Measurements from ENCODE around the gene DDX19B. TPM values are rescaled to one million over a fixed set of nuclear protein-coding genes. Genes with fewer than 3 reads are reported as not detected.
"Not testable (repeated sequence)": the region's sequence is repeated elsewhere in the genome, so short reads cannot be mapped to it uniquely, and the experiment has no call there.

The DDX19B gene
- total and polyA plus RNA-seq, 7 donors, result 15.0 to 21.4 (median 16.0) TPM

- no peak for ATAC-seq
- intact Hi-C loops (cut with DNase I), result loop anchor here in 1 of 2 donors (5.0 kb wide), 1 partner anchor 37 kb away; no protein-coding TSS in a partner anchor
Observed at GRCh38 chr16:70304892-70305448, 6.0 kb downstream of the DDX19B start.

GRCh38 chr16:70306880-70307279, 7.9 kb downstream of the DDX19B start:
- peaks cover 0 to 27% of the 10 kb centered on the region in 2 donors for H3K36me3 ChIP-seq (ENCODE audit: insufficient read depth in 1 of 2, low read depth in 1 of 2)
- 92 to 97% (median 93%) methylated on average over 2 of the region's 2 CpGs for WGBS, 3 donors
- no peak for ATAC-seq
- no peak for DNase-seq
- peaks cover 4% of the 10 kb centered on the region for H3K4me1 ChIP-seq
- no peak for TF ChIP-seq CTCF (IDR thresholded peaks at IDR 0.05)
- no peak overlapping the region for H3K27ac ChIP-seq
- no peak overlapping the region for H3K4me3 ChIP-seq
- no peaks in the 10 kb centered on the region for H3K27me3 ChIP-seq (ENCODE audit: insufficient read depth in 3 of 3, low read length in 2 of 3)
- intact Hi-C loops (cut with DNase I), result no loop called here
- peaks cover under 1% of the 10 kb centered on the region for H3K9me3 ChIP-seq

More at GRCh38 chr16:70304892-70305448, 6.0 kb downstream of the DDX19B start:
- Histone ChIP-seq H3K4me3 (no peak overlapping the region), H3K27ac (no peak overlapping the region), H3K4me1 (peaks cover under 1% of the 10 kb centered on the region), H3K27me3 (ENCODE audit: insufficient read depth in 3 of 3, low read length in 2 of 3) (no peaks in the 10 kb centered on the region), H3K36me3 (ENCODE audit: insufficient read depth in 1 of 2, low read depth in 1 of 2) (peaks cover 0 to 32% of the 10 kb centered on the region in 2 donors), H3K9me3 (peaks cover 14% of the 10 kb centered on the region)
- 76 to 81% (median 78%) methylated on average over 3 of the region's 3 CpGs for WGBS, 3 donors
- no peak for TF ChIP-seq CTCF (IDR thresholded peaks at IDR 0.05)
- no peak for DNase-seq

GRCh38 chr16:70307726-70308125, 8.7 kb downstream of the DDX19B start:
- intact Hi-C loops (cut with DNase I); H3K4me1 ChIP-seq; H3K27me3 ChIP-seq (ENCODE audit: insufficient read depth in 3 of 3, low read length in 2 of 3); H3K9me3 ChIP-seq; H3K4me3 ChIP-seq; ATAC-seq; DNase-seq; H3K27ac ChIP-seq: not testable (repeated sequence)
- peaks cover 0 to 19% of the 10 kb centered on the region in 2 donors for H3K36me3 ChIP-seq (ENCODE audit: insufficient read depth in 1 of 2, low read depth in 1 of 2)
- WGBS, 3 donors, result 96 to 100% (median 97%) methylated on average over 2 of the region's 2 CpGs

GRCh38 chr16:70320121-70320520, 21.1 kb downstream of the DDX19B start:
- intact Hi-C loops (cut with DNase I), result no loop called here
- Histone ChIP-seq H3K27me3 (ENCODE audit: insufficient read depth in 3 of 3, low read length in 2 of 3) (no peaks in the 10 kb centered on the region), H3K4me1 (no peaks in the 10 kb centered on the region), H3K27ac (no peak overlapping the region), H3K36me3 (ENCODE audit: insufficient read depth in 1 of 2, low read depth in 1 of 2) (peaks cover 3 to 93% of the 10 kb centered on the region in 2 donors), H3K4me3 (no peak overlapping the region), H3K9me3 (no peaks in the 10 kb centered on the region)
- ATAC-seq (no peak), DNase-seq (no peak)
- WGBS, 3 donors, result 96 to 98% (median 97%) methylated on average over 5 of the region's 5 CpGs
- TF ChIP-seq CTCF (IDR thresholded peaks at IDR 0.05), result no peak

- no peaks in the 10 kb centered on the region for H3K27me3 ChIP-seq (ENCODE audit: insufficient read depth in 3 of 3, low read length in 2 of 3)
- H3K27ac ChIP-seq, result no peak overlapping the region
- TF ChIP-seq CTCF (IDR thresholded peaks at IDR 0.05), result no peak
- intact Hi-C loops (cut with DNase I), result no loop called here
- no peaks in the 10 kb centered on the region for H3K4me1 ChIP-seq
- peaks cover 3 to 97% of the 10 kb centered on the region in 2 donors for H3K36me3 ChIP-seq (ENCODE audit: insufficient read depth in 1 of 2, low read depth in 1 of 2)
- no peak overlapping the region for H3K4me3 ChIP-seq
- no peaks in the 10 kb centered on the region for H3K9me3 ChIP-seq
- WGBS, 3 donors, result 90 to 91% (median 91%) methylated on average over 7 of the region's 7 CpGs
- DNase-seq (no peak), ATAC-seq (no peak)
Observed at GRCh38 chr16:70324998-70325747, 26.2 kb downstream of the DDX19B start.
